RWPE2 (cell line): Measurements from ENCODE around the gene C9orf78.

ENCODE experiments used
- ATAC-seq: fragments of 200-7000 bp; cut with Tn5 transposase; 3 replicates; pipeline ENCODE4 v1.9.1; 2021; ENCODE audit warnings: low read depth
- DNase-seq: peaks from one replicate; pipeline ENCODE4 v3.0.0-alpha.2; 2020; ENCODE audit warnings: low spot score
- H3K27ac ChIP-seq: fragments of 450-650 bp; 2 replicates; pipeline ENCODE4 v1.5.1; 2017; ENCODE audit warnings: mild to moderate bottlenecking; ENCODE audit not compliant: poor library complexity, severe bottlenecking
- H3K27me3 ChIP-seq: fragments of 250-450 bp; sonication (Bioruptor Pico); 2 replicates; pipeline ENCODE4 v1.5.1; 2021; ENCODE audit warnings: mild to moderate bottlenecking, moderate library complexity; ENCODE audit not compliant: insufficient read depth, poor library complexity, severe bottlenecking
- H3K36me3 ChIP-seq: fragments of 250-450 bp; sonication (Bioruptor Pico); 2 replicates; pipeline ENCODE4 v1.5.1; 2020; ENCODE audit warnings: low read depth, mild to moderate bottlenecking, moderate library complexity
- H3K4me1 ChIP-seq: fragments of 250-450 bp; sonication (Bioruptor Pico); 2 replicates; pipeline ENCODE4 v1.5.1; 2021; ENCODE audit warnings: mild to moderate bottlenecking, moderate library complexity; ENCODE audit not compliant: insufficient read depth, poor library complexity, severe bottlenecking
- H3K4me3 ChIP-seq: fragments of 250-450 bp; sonication (Bioruptor Pico); 2 replicates; pipeline ENCODE4 v1.5.1; 2021; ENCODE audit warnings: mild to moderate bottlenecking, moderate library complexity; ENCODE audit not compliant: severe bottlenecking
- H3K9me3 ChIP-seq: fragments of 250-450 bp; sonication (Bioruptor Pico); 2 replicates; pipeline ENCODE4 v1.5.1; 2021; ENCODE audit warnings: mild to moderate bottlenecking, moderate library complexity; ENCODE audit not compliant: severe bottlenecking
- CTCF ChIP-seq: fragments of 450-650 bp; IDR thresholded peaks from one replicate; pipeline ENCODE4 v1.5.1; 2017; ENCODE audit warnings: mild to moderate bottlenecking, moderate library complexity; ENCODE audit not compliant: poor library complexity, severe bottlenecking

The C9orf78 gene

GRCh38 chr9:129835860-129836223 is 767 bp upstream of the C9orf78 start:
- peak overlapping the region; percentile 72 for H3K4me3 ChIP-seq
- no peak for TF ChIP-seq CTCF
- H3K27ac ChIP-seq, result no peak overlapping the region
- peaks cover 14% of the 10 kb centered on the region for H3K4me1 ChIP-seq
- no peak for DNase-seq
- no peaks in the 10 kb centered on the region for H3K27me3 ChIP-seq
- H3K9me3 ChIP-seq, result no peaks in the 10 kb centered on the region
- no peak for ATAC-seq
- peaks cover 25% of the 10 kb centered on the region for H3K36me3 ChIP-seq

GRCh38 chr9:129834489-129835127 is 467 bp downstream of the C9orf78 start:
- no peak for TF ChIP-seq CTCF
- Histone ChIP-seq H3K27me3 (no peaks in the 10 kb centered on the region), H3K27ac (peak overlapping the region; percentile 14), H3K9me3 (no peaks in the 10 kb centered on the region), H3K4me1 (peaks cover 14% of the 10 kb centered on the region), H3K36me3 (peaks cover 32% of the 10 kb centered on the region), H3K4me3 (peak overlapping the region; percentile 72)
- DNase-seq (no peak), ATAC-seq (peak; percentile 22)

- no peaks in the 10 kb centered on the region for H3K27me3 ChIP-seq
- peaks cover 5% of the 10 kb centered on the region for H3K4me1 ChIP-seq
- no peak for ATAC-seq
- no peak overlapping the region for H3K27ac ChIP-seq
- H3K4me3 ChIP-seq, result no peak overlapping the region
- DNase-seq, result no peak
- H3K9me3 ChIP-seq, result no peaks in the 10 kb centered on the region
- H3K36me3 ChIP-seq, result peaks cover 42% of the 10 kb centered on the region
- TF ChIP-seq CTCF, result no peak
Observed at GRCh38 chr9:129832982-129833381, 2.1 kb downstream of the C9orf78 start.

- Histone ChIP-seq H3K27ac (no peak overlapping the region), H3K27me3 (no peaks in the 10 kb centered on the region), H3K4me3 (no peak overlapping the region), H3K4me1 (peaks cover 2% of the 10 kb centered on the region), H3K9me3 (no peaks in the 10 kb centered on the region), H3K36me3 (peaks cover 46% of the 10 kb centered on the region)
- ATAC-seq (no peak), DNase-seq (no peak)
- no peak for TF ChIP-seq CTCF
Observed at GRCh38 chr9:129828969-129829368, 6.1 kb downstream of the C9orf78 start.

GRCh38 chr9:129828051-129828450 is 7.0 kb downstream of the C9orf78 start:
- no peaks in the 10 kb centered on the region for H3K27me3 ChIP-seq
- no peak overlapping the region for H3K27ac ChIP-seq
- peaks cover 43% of the 10 kb centered on the region for H3K36me3 ChIP-seq
- TF ChIP-seq CTCF, result no peak
- no peaks in the 10 kb centered on the region for H3K9me3 ChIP-seq
- DNase-seq, result no peak
- no peak for ATAC-seq
- H3K4me1 ChIP-seq, result no peaks in the 10 kb centered on the region
- no peak overlapping the region for H3K4me3 ChIP-seq
